DLD1 (cell line): ENCODE results near the gene IDI1.
"Not testable (repeated sequence)": the region's sequence is repeated elsewhere in the genome, so short reads cannot be mapped to it uniquely, and the experiment has no call there.

ENCODE experiments used
- in situ Hi-C: cut with HindIII; loops from 2 replicates; pipeline ENCODE4 v1.10.0; 2017; ENCODE audit warnings: low sequenced_read_pairs

IDI1 gene

DNA sequence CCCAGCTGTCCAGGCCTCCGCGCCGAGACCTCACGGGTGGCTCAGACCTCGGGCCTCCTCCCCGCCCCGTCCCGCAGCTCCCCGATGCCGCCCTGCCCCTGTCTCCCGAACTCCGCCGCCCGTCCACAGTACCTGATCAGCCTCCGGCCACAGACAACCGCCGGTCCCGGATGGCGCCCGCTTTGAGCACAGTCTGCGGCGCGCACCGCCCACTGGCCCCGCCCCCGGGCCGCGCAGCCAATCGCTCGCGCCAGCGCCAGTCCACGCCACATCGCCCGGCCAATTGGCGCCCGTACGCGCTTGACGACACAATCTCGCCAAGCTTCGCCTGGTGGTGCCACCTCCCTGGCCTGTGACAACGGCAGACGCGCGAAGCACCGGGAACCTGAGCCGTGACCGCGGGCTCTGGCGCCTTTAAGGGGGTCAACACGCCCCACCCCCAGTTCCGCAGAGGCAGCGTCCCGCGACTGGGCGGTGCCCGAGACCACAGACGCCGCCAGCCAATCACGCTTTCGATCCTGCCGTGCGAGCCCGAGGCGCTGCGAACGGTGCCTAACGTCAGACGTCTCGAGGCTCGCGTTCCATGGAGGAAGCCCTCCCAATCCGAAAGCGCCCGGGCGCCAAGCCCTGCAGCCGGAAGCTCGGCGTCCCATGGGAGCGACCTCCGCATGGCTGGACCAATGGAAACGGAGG, at the start of gene IDI1:
Gene IDI1 (minus strand): TSS at position 388 of the 693 bp plus-strand sequence. CDS start 116 bp downstream, at position 272.
- in situ Hi-C loops: loop anchor here (10.0 kb wide), 1 partner anchor 64 kb away; the partner anchor contains the start of gene GTPBP4

- in situ Hi-C loops: no loop called here
Observed at GRCh38 chr10:1097436-1097835, 48.5 kb upstream of the IDI1 start.

GRCh38 chr10:1096287-1096889, 47.5 kb upstream of the IDI1 start:
- in situ Hi-C loops: no loop called here

GRCh38 chr10:1095498-1095897, 46.6 kb upstream of the IDI1 start:
- in situ Hi-C loops: no loop called here

GRCh38 chr10:1094112-1095057, 45.5 kb upstream of the IDI1 start:
- in situ Hi-C loops: no loop called here

- in situ Hi-C loops: no loop called here
Observed at GRCh38 chr10:1093696-1094095, 44.8 kb upstream of the IDI1 start.

DNA sequence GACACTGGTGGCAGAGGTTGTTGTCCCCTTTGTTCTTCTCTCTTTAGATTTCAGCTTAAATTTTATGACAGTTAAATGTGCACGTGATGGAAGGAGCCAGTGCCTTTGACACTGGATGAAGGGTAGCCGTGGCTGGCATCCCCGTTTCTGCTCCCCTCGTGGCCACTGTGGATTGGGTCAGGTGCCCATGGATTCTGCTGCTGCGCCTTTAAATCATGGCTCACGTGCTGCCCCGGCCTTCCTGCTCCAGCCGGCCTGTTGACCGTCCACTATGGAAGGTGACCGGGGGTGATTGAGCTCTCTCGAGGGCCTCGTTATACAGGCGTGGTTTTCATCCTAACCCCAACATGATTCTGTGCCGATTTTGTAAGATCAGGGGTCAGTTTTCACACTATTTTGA, 41.8 kb upstream of the IDI1 start:
- in situ Hi-C loops: no loop called here

DNA sequence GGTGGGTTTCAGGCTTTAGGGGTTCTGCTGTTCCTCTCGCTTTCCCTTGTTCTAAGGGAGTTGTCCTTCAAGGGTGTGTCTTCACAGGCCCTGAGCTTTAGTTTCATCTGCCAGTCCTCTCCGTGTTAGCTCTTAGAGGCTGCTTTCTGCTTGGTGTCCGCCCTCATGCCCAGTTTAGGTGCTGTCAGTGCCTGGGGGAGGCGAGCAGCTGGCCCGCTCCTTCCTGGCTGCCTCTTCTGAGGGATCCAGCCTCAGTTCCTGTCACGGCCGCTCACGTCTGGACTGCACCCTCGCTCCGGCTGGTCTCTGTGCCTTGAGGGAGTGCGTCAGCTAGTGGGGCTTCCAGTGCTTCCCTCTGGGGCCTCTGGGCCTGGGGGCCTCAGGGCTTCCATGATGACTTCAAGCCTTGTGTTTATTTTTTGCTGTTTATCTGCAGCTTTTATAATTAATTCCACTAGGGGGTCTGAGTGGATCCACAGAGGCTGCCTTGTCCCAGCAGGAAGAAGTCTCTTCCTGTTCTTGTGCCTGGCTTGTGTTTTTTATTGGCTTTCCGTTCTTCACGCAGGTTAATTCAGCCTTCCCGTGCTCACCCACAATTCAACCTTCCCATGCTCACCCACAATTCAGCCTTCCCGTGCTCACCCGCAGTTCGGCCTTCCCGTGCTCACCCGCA, 40.2 kb upstream of the IDI1 start:
- in situ Hi-C loops: no loop called here

GRCh38 chr10:1086787-1087186, 37.9 kb upstream of the IDI1 start:
- in situ Hi-C loops: no loop called here

DNA sequence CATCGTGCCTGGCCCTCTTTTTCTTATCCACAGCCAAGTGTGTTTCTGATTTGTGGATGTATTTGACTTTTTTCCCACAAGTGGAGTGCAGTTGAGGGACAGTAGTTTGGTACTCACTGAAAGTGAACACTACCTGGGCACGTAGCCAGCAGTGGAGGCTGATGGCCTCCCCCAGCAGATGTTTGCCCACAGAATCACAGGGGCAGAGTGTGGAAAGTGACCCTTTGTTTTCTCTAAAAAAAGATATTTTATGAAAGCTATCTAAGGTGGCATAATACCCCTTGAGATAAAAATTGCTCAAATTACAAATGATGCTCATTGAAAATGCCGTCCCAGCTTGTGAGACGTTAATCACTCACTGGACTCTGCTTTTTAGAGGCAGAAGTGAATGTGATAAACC, 36.3 kb upstream of the IDI1 start:
- in situ Hi-C loops: no loop called here

DNA sequence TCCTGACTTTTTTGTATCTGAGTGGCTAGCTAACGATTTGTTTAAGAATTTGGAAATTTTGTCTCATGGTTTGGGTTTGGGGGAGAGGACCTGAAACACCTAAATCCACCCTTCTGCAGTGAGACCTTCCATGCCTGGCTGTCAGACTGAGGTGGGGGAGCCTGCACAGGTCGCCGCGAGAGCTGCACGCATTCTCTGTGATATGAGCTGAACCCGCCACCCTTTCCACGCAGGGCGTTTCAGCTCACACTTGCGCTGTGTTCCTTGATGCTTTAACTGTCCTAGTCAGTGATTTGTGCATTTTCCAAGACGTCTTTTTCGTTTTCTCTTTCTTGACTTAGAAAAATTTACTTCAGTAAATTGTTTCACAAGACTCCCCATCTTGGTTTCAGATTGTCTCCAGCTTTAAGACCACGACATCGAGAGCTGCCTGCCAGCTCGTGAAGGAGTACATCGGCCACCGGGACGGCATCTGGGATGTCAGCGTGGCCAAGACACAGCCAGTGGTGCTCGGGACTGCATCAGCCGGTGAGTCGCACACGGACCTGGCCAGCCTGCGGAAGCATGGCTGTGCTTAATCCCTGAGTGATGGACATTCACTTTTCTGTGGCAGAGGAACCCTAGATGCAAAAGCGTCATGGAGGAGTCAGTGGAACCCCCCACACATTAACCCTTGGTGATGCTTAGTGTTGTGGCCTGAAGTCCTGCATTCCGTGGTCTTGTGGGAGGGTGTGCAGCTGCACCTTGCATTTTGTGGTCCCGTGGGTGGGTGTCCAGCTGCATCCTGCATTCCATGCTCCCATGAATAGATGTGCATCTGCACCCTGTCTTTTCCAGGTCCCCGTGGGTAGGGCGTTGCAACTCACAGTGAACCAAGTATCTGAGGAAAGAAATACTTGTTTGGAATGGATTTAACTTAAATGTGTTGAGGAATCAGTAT, 35.4 kb upstream of the IDI1 start:
- in situ Hi-C loops: no loop called here

DNA sequence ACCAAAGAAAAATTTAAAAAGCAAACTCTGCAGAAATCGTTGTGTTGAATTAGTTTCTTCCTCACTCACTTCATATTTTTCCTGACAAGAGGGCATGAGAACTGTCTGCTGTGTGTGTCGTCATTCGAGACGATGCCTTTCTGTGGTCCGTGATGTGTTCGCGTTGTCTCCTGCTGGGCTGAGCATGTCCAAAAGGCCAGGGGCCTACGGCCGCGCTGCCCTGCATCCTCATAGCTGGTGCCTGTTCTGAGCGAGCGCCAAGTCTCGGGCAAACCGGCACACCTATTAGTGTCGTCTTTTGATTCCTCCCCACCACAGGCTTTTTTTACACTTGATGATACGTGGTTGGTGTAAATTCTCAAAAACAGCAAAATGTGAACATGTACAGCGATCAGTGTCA, 34.7 kb upstream of the IDI1 start:
- in situ Hi-C loops: no loop called here

- in situ Hi-C loops: no loop called here
Observed at GRCh38 chr10:1078668-1079067, 29.7 kb upstream of the IDI1 start.

DNA sequence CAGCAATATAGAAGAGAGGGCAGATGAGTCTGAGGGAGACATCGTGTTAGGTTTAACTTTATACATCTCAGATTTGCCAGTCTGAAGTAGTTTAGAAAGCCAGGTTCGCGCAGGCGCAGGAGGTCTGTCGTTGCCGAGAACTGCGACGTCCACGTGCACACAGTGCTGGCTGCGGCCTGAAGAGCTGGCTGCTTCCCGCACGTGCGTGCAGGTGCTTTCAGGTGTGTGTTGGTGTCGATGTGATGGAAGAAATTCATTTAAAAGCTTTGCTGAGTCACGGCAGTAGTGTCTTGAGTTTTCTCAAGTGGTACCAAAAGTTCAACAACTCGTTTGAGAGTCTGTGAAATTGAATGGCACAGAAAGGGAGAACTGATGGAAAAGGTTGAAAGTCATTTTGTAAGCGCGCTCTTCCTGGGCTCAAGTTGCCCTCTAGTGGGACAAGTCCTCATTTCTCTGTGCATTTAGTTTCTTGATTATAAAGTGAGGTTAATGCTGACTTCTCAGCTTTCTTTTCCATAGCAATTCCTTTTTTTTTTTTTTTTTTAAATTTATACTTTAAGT, 25.9 kb upstream of the IDI1 start:
- in situ Hi-C loops: no loop called here

- in situ Hi-C loops: no loop called here
Observed at GRCh38 chr10:1074052-1074747, 25.3 kb upstream of the IDI1 start.

- in situ Hi-C loops: no loop called here
Observed at GRCh38 chr10:1070919-1071318, 22.0 kb upstream of the IDI1 start.

DNA sequence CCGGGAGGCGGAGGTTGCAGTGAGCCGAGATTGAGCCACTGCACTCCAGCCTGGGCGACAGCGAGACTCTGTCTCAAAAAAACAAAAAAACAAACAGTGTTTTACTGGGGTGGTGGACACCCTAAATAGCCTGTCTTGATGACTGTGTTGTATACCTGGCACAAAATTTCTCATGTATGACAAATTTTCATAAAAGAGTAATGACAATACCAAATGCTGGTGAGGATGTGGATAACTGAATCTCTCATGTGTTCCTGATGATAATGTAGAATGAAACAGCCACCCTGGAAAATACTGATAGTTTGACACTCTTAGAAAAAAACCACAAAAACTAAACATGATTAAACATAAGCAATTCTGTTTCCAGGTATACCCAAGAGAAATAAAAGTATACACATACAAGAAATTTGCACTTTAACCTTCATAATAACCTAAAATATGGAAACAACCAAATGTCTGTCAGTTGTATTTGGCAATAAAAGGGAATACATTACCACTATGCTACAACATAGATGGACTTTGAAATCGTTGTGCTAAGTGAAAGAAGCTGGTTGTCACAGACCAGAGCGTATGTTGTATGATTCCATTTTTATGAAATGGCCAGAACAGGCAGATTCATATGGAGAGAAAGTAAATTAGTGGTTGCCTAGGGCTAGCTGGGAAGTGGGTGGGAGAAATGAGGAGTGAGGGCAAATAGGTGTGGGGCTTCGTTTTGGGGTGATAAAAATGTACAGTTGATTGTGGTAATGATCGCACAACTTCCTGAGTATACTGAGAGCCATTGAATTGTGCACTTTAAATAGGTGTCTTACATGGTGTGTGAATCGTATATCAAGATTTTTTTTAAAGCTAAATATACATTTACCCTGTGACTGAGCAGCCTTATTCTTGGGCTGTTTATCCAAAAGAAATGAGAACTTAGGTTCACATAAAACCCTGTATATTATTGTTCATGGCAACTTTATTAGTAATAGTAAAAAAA, 19.8 kb upstream of the IDI1 start:
- in situ Hi-C loops: no loop called here

DNA sequence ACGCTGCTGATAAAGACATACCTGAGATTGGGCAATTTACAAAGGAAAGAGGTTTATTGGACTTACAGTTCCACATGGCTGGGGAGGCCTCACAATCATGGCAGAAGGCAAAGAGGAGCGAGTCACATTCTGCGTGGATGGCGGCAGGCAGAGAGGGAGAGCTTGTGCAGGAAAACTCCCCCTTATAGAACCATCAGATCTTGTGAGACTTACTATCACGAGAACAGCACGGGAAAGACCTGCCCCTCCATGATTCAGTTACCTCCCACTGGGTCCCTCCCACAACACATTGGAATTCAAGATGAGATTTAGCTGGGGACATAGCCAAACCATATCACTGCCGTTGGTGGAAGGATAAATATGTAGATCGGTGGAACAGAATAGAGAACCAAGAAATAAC, 17.8 kb upstream of the IDI1 start:
- in situ Hi-C loops: not testable (repeated sequence)
